OCI-LY7 (cell line): ENCODE measurements around the gene SLC2A10. TPM values are rescaled to one million over a fixed set of nuclear protein-coding genes. Genes with fewer than 3 reads are reported as not detected.

ENCODE experiments used
- BruUV-seq: library from RNA; stranded (reverse); fragments of 400-500 nt; replicated peaks from 2 replicates; lab custom pipeline; 2021; lab: Mats Ljungman, UMichigan
- CTCF ChIA-PET: fragments of 300-600 bp; sonication (Branson Sonifier 250); formaldehyde crosslinking; loops from one replicate; lab custom pipeline; 2022; ENCODE audit warnings: antibody characterized with exemption; ENCODE audit not compliant: unreplicated experiment; lab: Charles Lee
- POLR2A ChIA-PET: fragments of 300-600 bp; sonication (Branson Sonifier 250); formaldehyde crosslinking; loops from one replicate; lab custom pipeline; 2022; ENCODE audit warnings: antibody characterized with exemption; lab: Charles Lee
- DNase-seq: peaks from one replicate; pipeline ENCODE4 v3.0.0-alpha.2; 2015; ENCODE audit warnings: low spot score
- H2AFZ ChIP-seq: fragments of 200-600 bp; sonication (generic), shearing (Covaris generic); 2 replicates; pipeline ENCODE4 v1.6.1; 2014; ENCODE audit warnings: mild to moderate bottlenecking, antibody characterized with exemption, low read length, moderate library complexity
- H3K27ac ChIP-seq: fragments of 200-600 bp; sonication (generic); 2 replicates; pipeline ENCODE4 v1.5.1; 2014; ENCODE audit warnings: mixed run types, low read depth, mild to moderate bottlenecking, moderate library complexity, low read length, inconsistent platforms; ENCODE audit not compliant: poor library complexity, severe bottlenecking
- H3K36me3 ChIP-seq: fragments of 200-600 bp; sonication (generic); 2 replicates; pipeline ENCODE4 v1.6.1; 2014; ENCODE audit warnings: mild to moderate bottlenecking, antibody characterized with exemption, low read length, moderate library complexity, mixed read lengths; ENCODE audit not compliant: insufficient read depth
- H3K4me1 ChIP-seq: fragments of 200-600 bp; sonication (generic); 2 replicates; pipeline ENCODE4 v1.5.1; 2014; ENCODE audit warnings: mild to moderate bottlenecking, low read length; ENCODE audit not compliant: insufficient read depth, poor library complexity, severe bottlenecking
- H3K4me2 ChIP-seq: fragments of 200-600 bp; sonication (generic); 2 replicates; pipeline ENCODE4 v1.6.1; 2014; ENCODE audit warnings: mild to moderate bottlenecking, low read length
- H3K4me3 ChIP-seq: fragments of 200-600 bp; sonication (generic); 2 replicates; pipeline ENCODE4 v1.5.1; 2014; ENCODE audit warnings: mild to moderate bottlenecking, low read depth, low read length; ENCODE audit not compliant: poor library complexity, severe bottlenecking
- H3K79me2 ChIP-seq: fragments of 200-600 bp; sonication (generic); 2 replicates; pipeline ENCODE4 v1.6.1; 2016; ENCODE audit warnings: low read depth, mild to moderate bottlenecking, low read length, moderate library complexity, mixed read lengths; ENCODE audit not compliant: insufficient read depth
- H3K9me2 ChIP-seq: fragments of 200-600 bp; sonication (generic); 2 replicates; pipeline ENCODE4 v1.6.1; 2016; ENCODE audit warnings: mild to moderate bottlenecking, low read length, mixed read lengths; ENCODE audit not compliant: insufficient read depth
- H3K9me3 ChIP-seq: fragments of 200-600 bp; sonication (generic); 2 replicates; pipeline ENCODE4 v1.6.1; 2014; ENCODE audit warnings: mild to moderate bottlenecking, mixed run types, low read length, mixed read lengths
- H4K20me1 ChIP-seq: fragments of 200-600 bp; sonication (generic); 2 replicates; pipeline ENCODE4 v1.6.1; 2014; ENCODE audit warnings: mild to moderate bottlenecking, antibody characterized with exemption, low read length, moderate library complexity, mixed read lengths; ENCODE audit not compliant: insufficient read depth
- CTCF ChIP-seq: fragments of 200-600 bp; sonication (generic); conservative IDR thresholded peaks from 2 replicates; pipeline ENCODE4 v1.5.1; 2014; ENCODE audit warnings: mild to moderate bottlenecking, antibody characterized with exemption, low read length, moderate library complexity, mixed read lengths
- EZH2phosphoT487 ChIP-seq: fragments of 200-600 bp; sonication (generic); IDR thresholded peaks from 2 replicates; pipeline ENCODE4 v1.6.1; 2018; ENCODE audit warnings: low read depth, borderline replicate concordance, mild to moderate bottlenecking, mixed run types, antibody characterized with exemption, low read length, moderate library complexity, mixed read lengths
- intact Hi-C: fragments of 100-400 bp; cut with micrococcal nuclease; formaldehyde crosslinking; loops from one replicate; pipeline ENCODE4 v1.10.0; 2022; ENCODE audit not compliant: unreplicated experiment
- total RNA-seq, 2 experiments: library from RNA; depleted of rRNA in 1 of 2; stranded (reverse); fragments of >200 nt in 1 of 2; shearing (Covaris generic) in 1 of 2; gene quantifications; 2 replicates each; pipeline ENCODE4 v1.2.3, GENCODE V29; 2014 to 2022

SLC2A10 gene
- total RNA-seq, 2 experiments from 2014 or later: not detected

GRCh38 chr20:46715292-46715756 is 5.9 kb downstream of the SLC2A10 start:
- POLR2A ChIA-PET: no interaction called here
- Histone ChIP-seq H3K4me1 (no peaks in the 10 kb centered on the region), H3K9me3 (no peaks in the 10 kb centered on the region), H3K4me2 (no peak overlapping the region), H2AFZ (no peak overlapping the region), H3K27ac (no peak overlapping the region), H3K79me2 (no peaks in the 10 kb centered on the region), H4K20me1 (no peaks in the 10 kb centered on the region), H3K4me3 (no peak overlapping the region), H3K9me2 (no peaks in the 10 kb centered on the region), H3K36me3 (no peaks in the 10 kb centered on the region)
- TF ChIP-seq EZH2phosphoT487 (no peak), CTCF (no peak)
- DNase-seq: no peak
- intact Hi-C loops: no loop called here
- no TSS peak for BruUV-seq
- CTCF ChIA-PET: no interaction called here

- no peak overlapping the region for H3K4me2 ChIP-seq
- H3K79me2 ChIP-seq: no peaks in the 10 kb centered on the region
- 0 out of 2 replicates have a peak, but pooled peaks cover 3% of the 10 kb centered on the region for H3K9me3 ChIP-seq
- no peaks in the 10 kb centered on the region for H3K9me2 ChIP-seq
- no peak overlapping the region for H3K27ac ChIP-seq
- TF ChIP-seq EZH2phosphoT487: no peak
- no peak for TF ChIP-seq CTCF
- H2AFZ ChIP-seq: no peak overlapping the region
- DNase-seq: no peak
- H4K20me1 ChIP-seq: no peaks in the 10 kb centered on the region
- POLR2A ChIA-PET: no interaction called here
- no peaks in the 10 kb centered on the region for H3K36me3 ChIP-seq
- H3K4me3 ChIP-seq: no peak overlapping the region
- H3K4me1 ChIP-seq: no peaks in the 10 kb centered on the region
- no TSS peak for BruUV-seq
- intact Hi-C loops: no loop called here
- CTCF ChIA-PET: no interaction called here
Observed at GRCh38 chr20:46717818-46718541, 8.5 kb downstream of the SLC2A10 start.

- Histone ChIP-seq H4K20me1 (no peaks in the 10 kb centered on the region), H3K36me3 (no peaks in the 10 kb centered on the region), H2AFZ (no peak overlapping the region), H3K9me2 (no peaks in the 10 kb centered on the region), H3K9me3 (0 out of 2 replicates have a peak, but pooled peaks cover 4% of the 10 kb centered on the region), H3K4me2 (no peak overlapping the region), H3K27ac (no peak overlapping the region), H3K4me3 (no peak overlapping the region), H3K79me2 (no peaks in the 10 kb centered on the region), H3K4me1 (no peaks in the 10 kb centered on the region)
- intact Hi-C loops: no loop called here
- no peak for TF ChIP-seq EZH2phosphoT487
- no peak for TF ChIP-seq CTCF
- CTCF ChIA-PET: no interaction called here
- no peak for DNase-seq
- no TSS peak for BruUV-seq
- POLR2A ChIA-PET: no interaction called here
Observed at GRCh38 chr20:46720019-46720418, 10.6 kb downstream of the SLC2A10 start.
